ENCODE data around the gene SEPTIN10. TPM values are rescaled to one million over a fixed set of nuclear protein-coding genes. Genes with fewer than 3 reads are reported as not detected.

SEPTIN10 gene
- total and polyA plus RNA-seq, 9 of the 15 experiments (the other 6 are each of a cell fraction or from before 2014, with no cell fraction given), result 0.40 TPM; not detected in 8

DNA sequence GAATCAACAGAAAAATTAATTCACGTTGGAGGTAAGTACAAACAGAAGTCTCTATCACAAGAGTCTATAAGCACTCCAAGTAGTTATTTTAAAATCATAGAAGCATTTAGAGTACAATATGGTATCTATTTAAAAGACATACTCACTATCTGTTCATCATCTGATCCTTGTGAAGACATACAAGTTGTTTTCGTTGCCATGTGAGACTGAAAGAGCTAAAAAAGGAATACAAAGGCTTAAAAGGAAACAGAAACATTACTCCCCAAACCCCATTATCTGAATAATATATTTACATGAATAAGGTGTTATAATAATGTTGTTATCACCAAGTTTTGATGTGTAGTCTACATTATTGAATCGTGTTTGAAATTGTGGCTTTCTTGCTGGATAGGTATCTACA is 20.9 kb downstream of the SEPTIN10 start:
- Histone ChIP-seq H3K4me2 (ENCODE audit: insufficient read depth, low read length) (no peak overlapping the region), H2AFZ (ENCODE audit: low read depth, low read length) (no peak overlapping the region), H3K4me3 (no peak overlapping the region), H3K9ac (ENCODE audit: insufficient read depth in 1 of 2, low read depth in 2 of 2, low read length in 2 of 2) (no peak overlapping the region), H3K79me2 (ENCODE audit: control insufficient read depth, insufficient read depth, low read length) (no peaks in the 10 kb centered on the region), H3K27me3 (ENCODE audit: control insufficient read depth in 2 of 2, insufficient read depth in 2 of 2, low read length in 2 of 2) (peaks cover 0 to 8% of the 10 kb centered on the region in 2 experiments; a peak in 2 of 5 replicates), H3K4me1 (replicated peaks in 1 of 2; ENCODE audit: control insufficient read depth in 2 of 2, insufficient read depth in 2 of 2, low read length in 2 of 2) (no peaks in the 10 kb centered on the region), H4K20me1 (replicated peaks; ENCODE audit: control insufficient read depth, insufficient read depth, low read length) (no peaks in the 10 kb centered on the region; the same call in 1 of the 2 replicates), H3K36me3 (ENCODE audit: control insufficient read depth, insufficient read depth, low read length) (no peaks in the 10 kb centered on the region), H3K9me1 (ENCODE audit: control insufficient read depth, insufficient read depth, low read length) (no peaks in the 10 kb centered on the region), H3K27ac (ENCODE audit: extremely low read depth, low read depth, low read length) (no peak overlapping the region), H3K9me3 (replicated peaks; ENCODE audit: control insufficient read depth, insufficient read depth, low read depth, low read length) (no peaks in the 10 kb centered on the region)
- ChIA-PET CTCF (ENCODE audit: low intra/inter-chr PET ratio) (no interaction called here), POLR2A (no interaction called here)
- no TSS peak for BruUV-seq (replicated peaks)
- WGBS (ENCODE audit: insufficient coverage, low coverage, missing lambda C conversion rate), result 0% methylated on average over 3 of the region's 3 CpGs
- in situ Hi-C loops (cut with MboI) (no loop called here), intact Hi-C loops (cut with micrococcal nuclease) (no loop called here)
- ATAC-seq (no peak), DNase-seq (ENCODE audit: extremely low read depth in 1 of 4, low spot score in 3 of 4) (no peak), FAIRE-seq (no peak)
- TF ChIP-seq ZNF77 (CRISPR knock-in tag; IDR thresholded peaks at IDR 0.05) (no peak), IRF2 (CRISPR knock-in tag; IDR thresholded peaks at IDR 0.05) (no peak), WHSC1 (IDR thresholded peaks at IDR 0.05; ENCODE audit: low read length) (no peak), NUFIP1 (IDR thresholded peaks at IDR 0.05; ENCODE audit: partially characterized antibody) (no peak), XRCC5 (IDR thresholded peaks at IDR 0.05; ENCODE audit: low read depth, low read length) (no peak), ZNF146 (CRISPR knock-in tag; IDR thresholded peaks at IDR 0.05; ENCODE audit: unreplicated experiment) (no peak)
- TF ChIP-seq, protein P1, sequence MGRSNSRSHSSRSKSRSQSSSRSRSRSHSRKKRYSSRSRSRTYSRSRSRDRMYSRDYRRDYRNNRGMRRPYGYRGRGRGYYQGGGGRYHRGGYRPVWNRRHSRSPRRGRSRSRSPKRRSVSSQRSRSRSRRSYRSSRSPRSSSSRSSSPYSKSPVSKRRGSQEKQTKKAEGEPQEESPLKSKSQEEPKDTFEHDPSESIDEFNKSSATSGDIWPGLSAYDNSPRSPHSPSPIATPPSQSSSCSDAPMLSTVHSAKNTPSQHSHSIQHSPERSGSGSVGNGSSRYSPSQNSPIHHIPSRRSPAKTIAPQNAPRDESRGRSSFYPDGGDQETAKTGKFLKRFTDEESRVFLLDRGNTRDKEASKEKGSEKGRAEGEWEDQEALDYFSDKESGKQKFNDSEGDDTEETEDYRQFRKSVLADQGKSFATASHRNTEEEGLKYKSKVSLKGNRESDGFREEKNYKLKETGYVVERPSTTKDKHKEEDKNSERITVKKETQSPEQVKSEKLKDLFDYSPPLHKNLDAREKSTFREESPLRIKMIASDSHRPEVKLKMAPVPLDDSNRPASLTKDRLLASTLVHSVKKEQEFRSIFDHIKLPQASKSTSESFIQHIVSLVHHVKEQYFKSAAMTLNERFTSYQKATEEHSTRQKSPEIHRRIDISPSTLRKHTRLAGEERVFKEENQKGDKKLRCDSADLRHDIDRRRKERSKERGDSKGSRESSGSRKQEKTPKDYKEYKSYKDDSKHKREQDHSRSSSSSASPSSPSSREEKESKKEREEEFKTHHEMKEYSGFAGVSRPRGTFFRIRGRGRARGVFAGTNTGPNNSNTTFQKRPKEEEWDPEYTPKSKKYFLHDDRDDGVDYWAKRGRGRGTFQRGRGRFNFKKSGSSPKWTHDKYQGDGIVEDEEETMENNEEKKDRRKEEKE (IDR thresholded peaks at IDR 0.05; ENCODE audit: borderline replicate concordance in 1 of 2, control insufficient read depth in 1 of 2, low read depth in 2 of 2, low read length in 1 of 2), result no peak

All from K562 (cell line).